G401 (cell line): ENCODE results near the gene ZNF664. TPM values are rescaled to one million over a fixed set of nuclear protein-coding genes. Genes with fewer than 3 reads are reported as not detected.

Source experiments
- DNase-seq: peaks from one replicate; pipeline ENCODE4 v3.0.0-alpha.2; 2015; ENCODE audit warnings: low spot score
- in situ Hi-C: cut with HindIII; loops from 2 replicates; pipeline ENCODE4 v1.10.0; 2016; ENCODE audit warnings: low sequenced_read_pairs, mixed read lengths
- total RNA-seq: library from RNA; depleted of rRNA; stranded (reverse); fragments of >200 nt; shearing (Covaris generic); gene quantifications from 2 replicates; pipeline ENCODE4 v1.2.3, GENCODE V29; 2014; rRNA removed

Gene ZNF664
- total RNA-seq, 1 experiment from 2014 or later = 59.4 TPM

DNA sequence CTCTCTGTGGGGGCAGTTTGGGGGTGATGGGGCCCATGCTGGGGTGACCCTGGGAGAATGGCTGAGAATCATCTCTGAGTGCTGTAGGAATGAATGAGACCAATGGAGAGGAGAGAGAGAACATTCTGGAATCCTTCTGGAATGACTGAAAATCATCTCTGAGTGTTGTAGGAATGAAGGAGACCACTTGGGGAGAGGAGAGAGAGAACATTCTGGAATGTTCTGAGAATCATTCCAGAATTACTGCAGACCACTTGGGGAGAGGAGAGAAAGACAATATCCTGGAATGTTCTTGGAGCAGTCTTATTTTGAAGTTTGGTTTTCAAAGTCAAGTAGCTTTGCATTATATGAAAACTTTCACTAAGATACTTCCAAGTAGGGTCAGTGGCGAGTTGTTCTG, 64.3 kb downstream of the ZNF664 start:
- DNase-seq = no peak
- in situ Hi-C loops = no loop called here

DNA sequence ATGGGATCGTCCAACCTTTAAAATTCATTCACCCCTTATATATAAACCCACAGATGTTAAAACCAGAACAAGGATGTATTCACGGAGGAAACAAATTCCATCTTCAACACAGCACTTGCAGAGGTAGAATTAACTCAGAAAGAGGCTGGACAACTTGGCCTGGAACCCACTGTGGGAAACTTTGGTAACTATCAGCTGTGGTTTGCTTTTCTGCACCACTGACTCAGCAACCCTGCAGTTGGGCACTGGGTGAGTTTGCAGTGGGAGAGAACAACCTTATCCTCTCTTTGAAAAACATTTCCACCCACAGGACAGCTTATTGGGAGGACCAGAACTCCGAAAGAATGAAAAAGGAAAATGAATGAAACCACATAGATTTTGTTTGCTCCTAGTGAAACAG, 66.3 kb downstream of the ZNF664 start:
- no peak for DNase-seq
- in situ Hi-C loops = no loop called here

DNA sequence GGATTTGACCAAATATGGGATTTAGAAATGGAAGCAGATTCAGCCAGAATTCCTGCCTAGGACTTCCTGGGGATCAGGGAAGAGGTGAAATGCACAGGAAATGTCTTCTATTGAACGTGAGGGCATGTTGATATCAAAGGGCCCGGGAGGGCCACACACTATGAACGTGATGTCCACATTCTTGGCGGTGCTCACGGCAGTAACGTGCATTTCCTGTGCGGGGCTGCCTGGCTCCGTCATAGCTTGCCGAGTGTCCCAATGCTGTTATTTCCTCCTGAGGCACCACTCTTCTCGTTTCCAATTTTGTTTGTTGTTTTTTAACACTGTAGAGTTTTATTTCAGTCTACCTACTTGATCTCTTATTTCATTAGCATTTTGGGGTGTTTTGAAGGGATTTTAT, 67.3 kb downstream of the ZNF664 start:
- in situ Hi-C loops = no loop called here
- DNase-seq = no peak

DNA sequence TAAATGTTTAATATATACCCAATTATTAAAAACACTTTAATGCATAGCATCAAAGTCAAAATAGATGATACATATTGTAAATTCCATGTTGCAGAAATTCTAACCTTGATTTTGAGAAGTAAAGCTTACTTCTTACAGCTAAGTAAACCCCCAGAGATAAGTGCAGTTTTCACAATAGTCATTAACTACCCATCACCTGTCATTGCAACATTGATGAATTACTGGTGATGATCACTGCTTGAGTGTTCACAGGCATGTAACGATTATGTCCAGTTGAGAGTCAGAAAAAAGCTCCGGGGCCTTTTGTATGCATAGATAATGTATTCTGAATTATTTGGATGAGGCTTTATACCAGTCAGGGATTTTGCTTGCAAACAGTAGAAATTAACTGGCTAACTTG, 67.7 kb downstream of the ZNF664 start:
- DNase-seq = no peak
- in situ Hi-C loops = no loop called here

DNA sequence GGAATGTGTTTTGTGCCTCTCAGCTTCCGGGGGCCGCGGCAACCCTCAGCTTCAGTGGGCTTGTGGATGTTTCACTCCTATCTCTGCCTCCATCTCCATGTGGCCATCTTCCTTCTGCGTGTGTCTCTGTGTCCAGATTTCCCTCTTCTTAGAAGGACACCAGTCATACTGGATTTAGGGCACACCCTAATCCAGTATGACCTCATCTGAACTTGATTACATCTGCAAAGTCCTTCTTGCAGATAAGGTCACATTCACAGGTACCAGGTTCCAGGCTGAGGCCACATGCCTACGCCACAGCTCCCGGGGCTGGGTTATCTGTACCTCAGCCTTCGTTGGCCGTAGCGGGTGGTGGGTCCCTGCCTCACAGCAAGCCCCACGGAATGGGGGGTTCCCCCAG, 68.9 kb downstream of the ZNF664 start:
- in situ Hi-C loops = no loop called here
- DNase-seq = no peak

DNA sequence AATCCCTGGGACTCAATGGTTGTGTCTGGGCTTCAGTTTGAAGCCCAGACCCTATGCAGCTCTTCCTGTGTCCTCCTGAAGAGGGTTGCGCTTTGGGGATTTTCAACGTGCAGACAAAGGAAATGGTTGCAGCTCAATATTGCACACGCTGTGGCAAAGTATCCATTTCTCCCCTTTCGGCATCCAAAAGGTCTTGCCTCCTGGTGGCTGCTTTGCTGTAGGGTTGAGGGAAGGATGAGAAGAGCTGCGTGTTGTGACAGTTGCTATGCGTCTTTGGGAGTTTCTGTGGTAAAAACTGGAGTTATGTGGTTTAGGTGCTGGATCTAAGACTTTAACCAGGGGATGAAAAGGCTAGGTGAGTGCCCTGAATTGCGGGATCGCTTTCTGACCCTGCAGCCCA, 71.0 kb downstream of the ZNF664 start:
- in situ Hi-C loops = no loop called here
- no peak for DNase-seq

DNA sequence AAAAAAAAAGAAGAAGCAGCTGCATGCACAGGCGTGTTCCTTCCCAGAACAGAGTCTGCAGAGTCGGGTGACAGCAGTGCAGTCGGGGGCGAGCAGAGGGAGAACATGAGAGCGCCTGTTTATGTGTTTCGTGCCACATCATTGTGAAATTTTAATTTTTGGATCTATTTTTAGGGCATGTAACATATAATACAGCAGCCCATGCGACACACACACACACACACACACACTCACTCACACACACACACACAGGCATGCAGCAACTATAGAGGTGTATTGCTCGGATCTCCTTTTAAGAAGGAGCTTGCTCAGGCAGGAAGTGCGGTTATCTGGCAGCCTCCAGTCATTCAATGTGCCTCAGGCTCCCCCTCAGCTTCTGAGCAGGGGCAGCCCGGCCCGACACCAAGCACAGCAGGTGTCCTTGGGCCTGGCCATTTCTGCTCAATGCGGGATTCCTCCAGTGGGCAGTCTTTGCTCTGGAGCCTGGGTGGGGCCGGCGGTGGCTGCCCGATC, 71.8 kb downstream of the ZNF664 start:
- in situ Hi-C loops = no loop called here
- no peak for DNase-seq

DNA sequence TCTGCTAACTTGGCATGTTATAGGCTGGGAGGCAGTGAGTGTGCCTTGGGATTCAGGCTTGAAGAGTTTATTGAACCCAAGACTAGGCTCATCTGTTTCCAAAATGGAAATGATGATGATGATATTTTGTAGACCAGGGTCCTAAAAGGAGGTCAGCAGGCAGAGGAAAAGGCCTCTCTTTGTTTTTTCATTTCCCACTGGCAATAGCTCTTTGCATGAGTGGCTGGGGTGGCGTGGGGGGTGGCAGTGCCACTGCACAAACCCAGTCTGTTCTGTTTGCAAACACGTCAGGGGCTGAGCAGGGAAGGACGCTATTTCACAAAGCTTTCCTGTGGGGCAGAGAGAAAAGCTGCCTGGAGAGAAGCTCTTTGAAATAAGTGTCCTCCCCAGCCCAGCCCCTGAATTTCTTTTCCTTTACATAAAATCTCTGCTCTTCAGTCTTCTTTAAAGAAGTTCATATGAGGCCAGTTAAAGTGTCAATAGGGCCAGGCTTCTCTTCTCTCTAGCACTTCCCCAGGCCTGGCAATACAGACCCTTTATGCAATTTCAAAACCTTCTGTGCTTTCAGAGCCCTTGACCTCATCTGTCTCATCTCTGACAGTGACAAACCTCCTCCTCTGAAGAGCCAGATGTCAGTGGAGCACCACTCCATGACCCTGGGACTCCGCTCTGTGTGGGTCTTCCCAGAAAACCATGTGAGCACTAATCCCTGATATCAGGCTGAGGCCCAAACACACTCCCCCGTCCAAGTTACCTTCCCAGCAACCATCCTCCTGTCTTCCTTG, 72.8 kb downstream of the ZNF664 start:
- in situ Hi-C loops = no loop called here
- peak; percentile 21 for DNase-seq

DNA sequence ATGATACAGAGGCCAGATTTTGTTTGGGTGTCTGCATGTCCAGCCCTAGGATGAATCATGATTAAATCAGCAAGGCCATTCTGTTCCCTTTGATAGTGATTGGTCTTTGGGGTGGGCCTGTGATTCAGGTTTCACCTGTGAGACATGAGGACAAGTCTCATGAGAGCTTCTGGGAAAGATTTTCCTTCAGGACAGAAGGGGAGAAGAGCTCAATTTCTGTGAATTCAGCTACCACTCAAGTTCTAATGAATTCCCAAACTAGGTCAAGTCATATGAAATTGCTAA, 73.4 kb downstream of the ZNF664 start:
- in situ Hi-C loops = no loop called here

DNA sequence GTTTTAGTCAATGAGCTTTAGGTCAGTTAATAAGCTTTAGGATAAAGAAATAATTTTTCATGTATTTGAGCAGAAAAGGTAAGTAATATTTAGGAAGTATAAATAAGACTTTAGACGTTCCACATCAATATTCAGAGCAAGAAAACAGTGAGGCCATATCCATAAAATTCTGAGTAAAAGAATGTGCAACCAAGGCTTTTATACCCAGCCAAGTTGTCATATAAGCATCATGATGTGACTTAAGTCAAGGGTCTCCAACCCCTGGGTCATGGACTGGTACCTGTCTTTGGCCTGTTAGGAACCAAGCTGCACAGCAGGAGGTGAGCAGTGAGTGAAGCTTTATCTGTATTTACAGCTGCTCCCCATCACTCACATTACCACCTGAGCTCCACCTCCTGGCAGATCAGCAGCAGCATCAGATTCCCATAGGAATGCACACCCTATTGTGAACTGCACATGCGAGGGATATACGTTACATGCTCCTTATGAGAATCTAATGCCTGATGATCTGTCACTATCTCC, 74.1 kb downstream of the ZNF664 start:
- in situ Hi-C loops = no loop called here
- no peak for DNase-seq

More for the DNA sequence above, 73.4 kb downstream of the ZNF664 start:
- no peak for DNase-seq

DNA sequence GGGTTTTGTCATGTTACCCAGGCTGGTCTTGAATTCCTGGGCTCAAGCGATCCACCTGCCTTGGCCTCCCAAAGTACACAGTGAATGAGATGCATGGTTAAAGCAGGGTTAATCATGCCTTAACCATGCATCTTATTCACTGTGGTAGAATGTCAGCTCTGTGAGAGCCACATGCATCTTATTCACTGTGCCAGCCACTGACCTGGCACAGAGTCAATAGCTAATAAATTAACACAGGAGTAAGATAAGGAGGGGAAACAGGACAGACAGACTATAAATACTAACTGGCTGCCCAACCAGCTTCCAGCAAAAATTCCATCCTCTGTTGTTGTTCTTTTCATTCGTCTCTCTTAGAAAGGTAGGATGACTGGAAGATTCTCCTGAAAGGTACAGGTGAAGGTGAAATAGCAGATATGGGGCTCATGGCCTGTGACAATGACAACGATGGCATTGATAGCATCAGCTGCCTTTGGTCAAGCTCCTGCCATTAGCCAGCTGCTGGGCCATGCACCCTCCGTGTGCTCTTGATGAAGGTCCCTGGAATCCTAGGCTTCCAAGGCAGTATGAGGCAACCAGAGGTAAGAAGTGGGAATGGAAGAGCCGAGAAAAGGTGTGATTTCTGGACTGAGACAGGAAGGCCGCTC, 76.6 kb downstream of the ZNF664 start:
- in situ Hi-C loops = no loop called here
- no peak for DNase-seq

DNA sequence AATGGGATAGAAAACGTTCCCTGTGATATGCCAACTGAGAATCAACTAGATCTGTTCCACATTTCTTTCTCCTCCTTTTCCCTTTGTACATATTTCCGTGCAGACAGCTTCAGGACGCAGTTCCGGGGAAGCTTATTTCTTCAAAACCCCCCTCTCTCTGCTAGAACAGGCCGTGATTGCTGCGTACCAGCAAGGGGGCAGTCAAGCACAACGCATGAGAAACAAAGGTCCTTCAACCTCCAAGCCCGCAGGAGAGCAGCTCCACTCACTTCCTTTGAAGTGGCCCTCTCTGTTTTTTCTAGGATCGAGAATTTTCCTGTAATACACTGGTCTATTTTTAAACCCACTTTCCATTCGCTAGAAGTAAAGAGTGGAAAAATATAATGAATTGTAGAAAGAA, 80.8 kb downstream of the ZNF664 start:
- in situ Hi-C loops = no loop called here
- DNase-seq = peak; percentile 67

DNA sequence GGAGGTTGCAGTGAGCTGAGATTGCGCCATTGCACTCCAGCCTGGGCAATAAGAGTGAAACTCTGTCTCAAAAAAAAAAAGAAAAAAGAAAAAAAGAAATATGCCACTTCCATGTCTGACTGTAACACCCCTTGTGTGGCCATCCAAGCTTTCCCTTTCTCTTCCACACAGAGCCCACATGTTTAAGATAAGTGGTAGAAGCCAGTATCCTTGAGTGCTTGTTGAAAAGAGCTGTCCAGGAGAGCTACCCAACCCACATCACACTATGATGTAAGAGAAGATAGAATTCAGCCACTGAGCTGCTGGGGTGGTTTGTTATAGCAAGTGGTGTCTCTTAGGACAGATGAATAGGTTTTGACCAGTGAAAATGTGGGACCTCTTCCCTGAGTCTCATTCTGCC, 82.1 kb downstream of the ZNF664 start:
- DNase-seq = no peak
- in situ Hi-C loops = no loop called here

DNA sequence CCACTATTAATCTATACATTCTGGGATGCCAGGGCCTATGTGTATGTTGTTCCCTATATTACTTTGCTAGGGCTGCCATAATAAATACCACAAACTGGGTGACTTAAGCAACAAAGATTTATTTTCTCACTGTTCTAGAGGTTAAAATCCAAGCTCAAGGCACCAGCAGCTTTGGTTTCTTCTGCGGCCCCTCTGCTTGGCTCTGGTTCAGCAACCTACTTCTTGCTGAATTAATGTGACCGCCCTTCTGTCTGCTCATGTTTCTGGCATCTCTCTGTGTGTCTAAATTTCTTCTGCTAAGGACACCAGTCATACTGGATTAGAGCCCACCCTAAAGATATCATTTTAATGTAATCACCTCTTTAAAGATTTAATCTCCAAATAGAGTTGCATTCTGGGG, 84.7 kb downstream of the ZNF664 start:
- no peak for DNase-seq
- in situ Hi-C loops = no loop called here

DNA sequence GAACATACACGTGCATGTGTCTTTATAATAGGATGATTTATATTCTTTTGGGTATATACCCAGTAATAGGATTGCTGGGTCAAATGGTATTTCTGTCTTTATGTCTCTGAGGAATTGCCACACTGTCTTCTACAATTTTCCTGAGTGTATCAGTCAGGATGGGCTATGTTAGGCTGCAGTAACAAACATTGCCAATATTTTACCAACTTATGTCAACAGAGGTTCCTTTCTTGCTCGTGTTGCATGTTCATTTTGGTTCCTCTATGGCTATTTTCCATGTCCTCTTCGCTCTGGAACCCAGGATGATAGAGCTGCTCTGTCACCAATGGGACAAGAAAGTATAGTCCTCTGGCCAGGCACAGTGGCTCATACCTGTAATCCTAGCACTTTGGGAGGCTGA, 86.7 kb downstream of the ZNF664 start:
- DNase-seq = no peak
- in situ Hi-C loops = no loop called here

Other genes with a start within 250 kb of the ZNF664 start
- 4.2 and 5.8 TPM in 2 replicates for gene DNAH10, start 210.9 kb upstream of the ZNF664 start, total RNA-seq
- gene CCDC92, start 384 bp upstream of the ZNF664 start, total RNA-seq = 2.8 and 10.8 TPM in 2 replicates